Stimulated activated naive CD8-positive, alpha-beta T cell treated with anti-CD3 and anti-CD28 coated beads, Interleukin-15, amount 100 ng/mL, for 72 hours (primary cell): Measurements from ENCODE around the gene FBXW5.

ENCODE experiments used
- ATAC-seq: fragments of 150-1000 bp; cut with Tn5 transposase; 2 replicates; pipeline ENCODE4 v1.10.0; 2021; ENCODE audit warnings: mild to moderate bottlenecking, moderate library complexity
- DNase-seq, 2 donors: peaks; one replicate each; pipeline ENCODE4 v3.0.0; 2021 to 2022
- H3K27ac Mint-ChIP-seq, 2 donors: one replicate each; pipeline ENCODE4 v1.8.0; 2022; ENCODE audit warnings: mild to moderate bottlenecking in 2 of 2, mixed read lengths in 2 of 2, moderate library complexity in 2 of 2
- H3K27me3 Mint-ChIP-seq: one replicate; pipeline ENCODE4 v1.8.0; 2022; ENCODE audit warnings: mixed read lengths
- H3K4me1 Mint-ChIP-seq: one replicate; pipeline ENCODE4 v1.8.0; 2022; ENCODE audit warnings: mild to moderate bottlenecking, mixed read lengths
- H3K4me3 Mint-ChIP-seq, 2 donors: one replicate each; pipeline ENCODE4 v1.8.0; 2022; ENCODE audit warnings: mild to moderate bottlenecking in 2 of 2, mixed read lengths in 2 of 2, moderate library complexity in 1 of 2
- H3K9me3 Mint-ChIP-seq, 2 donors: one replicate each; pipeline ENCODE4 v1.8.0; 2022; ENCODE audit warnings: mixed read lengths in 2 of 2

The FBXW5 gene

GRCh38 chr9:136980669-136981478, 36.3 kb upstream of the FBXW5 start:
- Mint-ChIP-seq H3K27me3 (peaks cover 18% of the 10 kb centered on the region), H3K9me3 (no peaks in the 10 kb centered on the region), H3K4me1 (peaks cover 18% of the 10 kb centered on the region), H3K27ac (no peak overlapping the region), H3K4me3 (no peak overlapping the region)
- ATAC-seq (no peak), DNase-seq (no peak)

DNA sequence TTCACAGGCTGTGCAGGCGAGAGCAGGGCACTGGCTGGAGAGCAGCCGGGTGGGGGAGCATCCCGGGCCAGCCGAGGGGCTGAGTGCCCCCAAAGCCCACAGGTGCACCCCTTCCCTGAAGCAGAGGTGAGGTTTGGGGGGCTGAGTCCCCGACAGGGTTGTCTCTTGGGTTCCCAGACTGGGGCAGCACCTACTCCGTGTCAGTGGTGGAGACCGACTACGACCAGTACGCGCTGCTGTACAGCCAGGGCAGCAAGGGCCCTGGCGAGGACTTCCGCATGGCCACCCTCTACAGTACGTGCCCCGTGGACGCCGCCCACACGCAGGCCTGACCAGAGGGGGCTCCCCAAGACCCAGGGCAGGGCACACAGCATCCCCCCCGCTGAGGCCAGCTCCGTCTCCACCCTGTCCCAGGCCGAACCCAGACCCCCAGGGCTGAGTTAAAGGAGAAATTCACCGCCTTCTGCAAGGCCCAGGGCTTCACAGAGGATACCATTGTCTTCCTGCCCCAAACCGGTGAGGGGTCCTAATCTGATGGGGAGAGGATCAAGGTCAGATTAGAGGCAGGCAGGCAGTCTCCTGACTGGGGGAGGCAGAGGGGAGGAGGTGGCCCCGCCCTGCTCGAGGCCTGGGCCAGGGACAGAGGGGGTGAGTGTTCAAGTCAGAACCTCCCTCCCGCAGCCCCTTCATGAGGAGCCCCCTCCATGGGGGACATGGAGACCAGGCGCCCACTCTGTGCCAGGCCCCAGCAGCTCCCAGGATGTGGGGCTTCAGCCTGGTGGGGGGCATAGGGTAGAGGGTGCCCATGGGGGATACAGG, 35.4 kb upstream of the FBXW5 start:
- Mint-ChIP-seq H3K27me3 (peaks cover 14% of the 10 kb centered on the region), H3K27ac (no peak overlapping the region), H3K4me1 (peaks cover 27% of the 10 kb centered on the region), H3K9me3 (no peaks in the 10 kb centered on the region), H3K4me3 (no peak overlapping the region)
- DNase-seq = no peak
- no peak for ATAC-seq

- DNase-seq (no peak), ATAC-seq (no peak)
- H3K4me3 Mint-ChIP-seq = no peak overlapping the region
- peaks cover 34% of the 10 kb centered on the region for H3K4me1 Mint-ChIP-seq
- H3K9me3 Mint-ChIP-seq = no peaks in the 10 kb centered on the region
- H3K27me3 Mint-ChIP-seq = peaks cover 7% of the 10 kb centered on the region
- H3K27ac Mint-ChIP-seq = no peak overlapping the region
Measured at GRCh38 chr9:136978865-136979544, 34.5 kb upstream of the FBXW5 start.

- ATAC-seq = peak; percentile 16
- Mint-ChIP-seq H3K27me3 (peaks cover under 1% of the 10 kb centered on the region), H3K4me1 (peaks cover 36% of the 10 kb centered on the region), H3K9me3 (no peaks in the 10 kb centered on the region), H3K4me3 (peak overlapping the region in 1 of 2 donors; percentile 22), H3K27ac (no peak overlapping the region)
- DNase-seq = peak; percentile 61 to 69
Measured at GRCh38 chr9:136978073-136978864, 33.7 kb upstream of the FBXW5 start.

DNA sequence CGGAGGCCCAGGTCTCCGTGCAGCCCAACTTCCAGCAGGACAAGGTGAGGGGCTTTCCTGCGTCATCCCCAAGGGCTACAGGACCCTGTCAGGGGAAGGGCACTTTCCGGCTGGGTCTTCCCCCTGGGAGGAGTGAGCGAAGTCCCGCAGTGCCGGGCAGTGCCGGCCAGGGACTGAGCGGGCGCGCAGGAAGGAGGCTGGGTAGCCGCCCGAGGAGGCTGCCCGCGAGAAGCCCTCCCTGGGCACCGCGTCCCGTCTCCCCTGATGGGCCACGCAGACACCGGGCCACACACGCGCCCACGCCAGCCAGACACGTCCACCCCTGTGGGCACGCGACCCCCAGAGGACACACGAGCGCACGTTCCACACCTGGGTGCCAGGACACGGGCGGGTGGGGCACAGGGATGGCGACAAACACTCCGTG, 33.1 kb upstream of the FBXW5 start:
- Mint-ChIP-seq H3K27ac (no peak overlapping the region), H3K27me3 (no peaks in the 10 kb centered on the region), H3K4me1 (peaks cover 36% of the 10 kb centered on the region), H3K9me3 (no peaks in the 10 kb centered on the region), H3K4me3 (peak overlapping the region; percentile 22 to 51)
- DNase-seq (no peak), ATAC-seq (no peak)

- no peak for ATAC-seq
- Mint-ChIP-seq H3K4me1 (peaks cover 36% of the 10 kb centered on the region), H3K4me3 (peak within 1 kb of the TSS; percentile 22 to 51), H3K27me3 (no peaks in the 10 kb centered on the region), H3K27ac (no peak within 1 kb of the TSS), H3K9me3 (no peaks in the 10 kb centered on the region)
- DNase-seq = no peak
Measured at GRCh38 chr9:136977223-136977622, 32.7 kb upstream of the FBXW5 start, which contains the start of gene PTGDS. PTGDS (plus strand) TSS chr9:136977504; CDS start chr9:136977579, 75 bp downstream.

DNA sequence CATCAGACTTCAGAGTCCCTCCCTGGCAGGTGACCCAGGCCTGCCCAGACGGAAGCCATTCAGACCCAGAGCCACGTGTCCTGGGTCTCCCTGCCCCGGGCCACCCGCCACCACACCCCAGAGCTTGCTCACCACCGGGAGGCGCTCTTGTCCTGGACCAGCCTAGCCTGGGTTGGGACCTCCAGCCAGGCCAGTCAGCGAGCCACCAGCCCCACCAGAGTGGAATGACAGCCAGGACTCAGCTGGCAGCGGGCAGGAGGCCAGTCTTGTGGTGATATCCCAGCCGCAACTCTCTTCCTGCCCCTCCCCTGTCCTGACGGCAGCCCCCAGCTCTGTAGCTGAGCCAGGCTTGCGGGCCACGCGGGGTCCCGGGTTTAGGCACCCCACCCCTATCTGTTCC, 31.1 kb upstream of the FBXW5 start:
- H3K27ac Mint-ChIP-seq = no peak overlapping the region
- peak; percentile 19 for ATAC-seq
- H3K27me3 Mint-ChIP-seq = no peaks in the 10 kb centered on the region
- no peak overlapping the region for H3K4me3 Mint-ChIP-seq
- peaks cover 37% of the 10 kb centered on the region for H3K4me1 Mint-ChIP-seq
- no peaks in the 10 kb centered on the region for H3K9me3 Mint-ChIP-seq
- DNase-seq = peak in 1 of 2 donors; percentile 56

DNA sequence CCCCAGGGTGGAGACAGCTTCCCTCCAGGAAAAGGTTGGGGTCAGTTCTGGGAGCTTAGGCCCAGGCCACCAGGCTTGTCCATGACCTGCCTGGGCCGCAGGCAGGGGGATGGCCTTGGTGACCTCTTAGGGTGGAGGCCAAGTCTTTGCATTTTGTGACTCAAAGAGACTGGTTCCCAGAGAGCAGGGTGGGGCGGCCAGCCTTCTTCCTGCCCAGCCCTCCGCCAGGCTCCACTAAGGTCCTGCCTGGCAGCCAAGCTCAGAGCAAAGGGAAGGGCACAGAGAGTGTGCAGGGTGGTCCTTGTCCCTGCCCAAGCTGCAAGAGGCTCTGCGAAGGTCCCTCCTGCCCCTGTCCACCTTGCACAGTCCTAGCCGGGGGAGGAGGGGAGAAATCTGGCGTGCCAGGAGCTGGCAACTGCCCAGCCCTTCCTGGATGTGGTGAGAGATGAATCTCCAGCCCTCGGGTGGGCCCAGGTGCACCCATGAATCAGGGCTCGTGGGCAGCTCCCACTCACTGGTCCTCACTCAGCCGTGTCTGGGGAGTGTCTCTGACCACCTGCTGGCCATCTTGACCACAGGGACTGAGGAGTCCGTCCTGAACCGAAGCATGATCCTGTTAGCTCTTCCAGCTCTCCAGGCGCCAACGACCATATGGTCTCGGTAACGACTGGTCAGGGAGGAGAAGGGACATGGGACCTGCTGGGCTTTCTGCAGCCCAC, 30.4 kb upstream of the FBXW5 start:
- Mint-ChIP-seq H3K27me3 (no peaks in the 10 kb centered on the region), H3K27ac (no peak overlapping the region), H3K4me1 (peaks cover 43% of the 10 kb centered on the region), H3K9me3 (no peaks in the 10 kb centered on the region), H3K4me3 (no peak overlapping the region)
- ATAC-seq (no peak), DNase-seq (no peak)

DNA sequence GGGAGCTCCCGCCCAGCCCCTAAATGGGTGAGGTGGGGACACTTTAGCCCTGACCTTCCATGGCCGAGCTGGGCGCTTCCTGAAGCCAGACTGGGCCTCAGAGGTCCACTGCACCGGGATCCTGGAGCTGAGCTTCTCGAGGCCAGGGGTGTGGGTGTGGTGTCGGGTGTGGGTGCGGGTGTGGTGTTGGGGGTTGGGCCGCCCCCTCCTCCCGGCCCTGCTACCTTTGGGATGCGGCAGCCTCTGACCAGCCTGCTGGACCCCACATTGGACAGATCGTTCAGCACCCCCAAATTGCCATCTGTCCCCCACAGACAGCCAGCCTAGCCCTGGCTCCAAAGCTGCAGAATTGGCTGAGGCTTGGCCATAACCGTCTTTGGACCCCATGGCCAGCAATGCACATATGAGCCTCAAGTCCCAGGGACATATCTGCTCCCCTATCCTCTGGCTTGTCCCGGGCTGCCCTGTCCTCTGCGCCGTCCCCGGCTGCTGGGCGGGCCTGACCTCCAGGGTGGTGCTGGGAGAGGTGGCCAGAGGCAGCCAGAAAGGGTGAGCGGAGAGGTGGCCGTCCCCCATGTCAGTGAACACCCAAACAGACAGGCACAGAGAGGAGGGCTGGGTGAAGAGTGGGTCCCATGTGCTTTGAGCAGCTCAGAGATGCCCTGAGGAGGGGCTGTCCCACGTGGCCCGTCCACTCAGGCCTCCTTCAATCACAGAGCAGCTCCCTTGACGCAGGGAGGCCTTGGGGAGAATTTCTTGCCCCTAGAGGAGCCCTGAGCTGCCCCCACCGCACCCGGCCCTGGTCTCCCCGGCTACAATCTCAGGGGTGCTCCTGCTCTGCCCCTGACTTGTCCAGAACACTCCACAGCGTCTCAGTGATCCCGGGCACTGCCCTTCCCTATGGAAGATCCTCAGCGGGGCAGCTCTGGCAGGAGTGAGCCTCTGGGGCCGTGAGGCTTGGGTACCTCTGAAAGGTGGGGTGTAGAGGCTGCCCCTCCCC, 29.4 kb upstream of the FBXW5 start:
- no peaks in the 10 kb centered on the region for H3K27me3 Mint-ChIP-seq
- H3K4me3 Mint-ChIP-seq = no peak overlapping the region
- peaks cover 45% of the 10 kb centered on the region for H3K4me1 Mint-ChIP-seq
- ATAC-seq (no peak), DNase-seq (no peak)
- no peak overlapping the region for H3K27ac Mint-ChIP-seq
- H3K9me3 Mint-ChIP-seq = no peaks in the 10 kb centered on the region

- H3K4me1 Mint-ChIP-seq = peaks cover 45% of the 10 kb centered on the region
- no peak overlapping the region for H3K27ac Mint-ChIP-seq
- H3K4me3 Mint-ChIP-seq = no peak overlapping the region
- no peaks in the 10 kb centered on the region for H3K9me3 Mint-ChIP-seq
- ATAC-seq = no peak
- no peaks in the 10 kb centered on the region for H3K27me3 Mint-ChIP-seq
- no peak for DNase-seq
Measured at GRCh38 chr9:136972743-136973142, 28.2 kb upstream of the FBXW5 start.

GRCh38 chr9:136972335-136972734, 27.8 kb upstream of the FBXW5 start:
- no peaks in the 10 kb centered on the region for H3K27me3 Mint-ChIP-seq
- DNase-seq (no peak), ATAC-seq (no peak)
- H3K27ac Mint-ChIP-seq = no peak overlapping the region
- peaks cover 41% of the 10 kb centered on the region for H3K4me1 Mint-ChIP-seq
- H3K4me3 Mint-ChIP-seq = no peak overlapping the region
- no peaks in the 10 kb centered on the region for H3K9me3 Mint-ChIP-seq

GRCh38 chr9:136971746-136972145, 27.2 kb upstream of the FBXW5 start:
- no peaks in the 10 kb centered on the region for H3K9me3 Mint-ChIP-seq

GRCh38 chr9:136970361-136970760, 25.8 kb upstream of the FBXW5 start:
- ATAC-seq (no peak), DNase-seq (no peak)
- Mint-ChIP-seq H3K27ac (peak overlapping the region in 1 of 2 donors; percentile 8), H3K27me3 (no peaks in the 10 kb centered on the region), H3K4me1 (peaks cover 34% of the 10 kb centered on the region), H3K9me3 (no peaks in the 10 kb centered on the region), H3K4me3 (no peak overlapping the region)

More at GRCh38 chr9:136971746-136972145, 27.2 kb upstream of the FBXW5 start:
- no peaks in the 10 kb centered on the region for H3K27me3 Mint-ChIP-seq
- H3K27ac Mint-ChIP-seq = no peak overlapping the region
- H3K4me3 Mint-ChIP-seq = no peak overlapping the region
- ATAC-seq (no peak), DNase-seq (no peak)
- H3K4me1 Mint-ChIP-seq = peaks cover 35% of the 10 kb centered on the region
